ENCODE measurements around the gene MDM4.

Gene MDM4

DNA sequence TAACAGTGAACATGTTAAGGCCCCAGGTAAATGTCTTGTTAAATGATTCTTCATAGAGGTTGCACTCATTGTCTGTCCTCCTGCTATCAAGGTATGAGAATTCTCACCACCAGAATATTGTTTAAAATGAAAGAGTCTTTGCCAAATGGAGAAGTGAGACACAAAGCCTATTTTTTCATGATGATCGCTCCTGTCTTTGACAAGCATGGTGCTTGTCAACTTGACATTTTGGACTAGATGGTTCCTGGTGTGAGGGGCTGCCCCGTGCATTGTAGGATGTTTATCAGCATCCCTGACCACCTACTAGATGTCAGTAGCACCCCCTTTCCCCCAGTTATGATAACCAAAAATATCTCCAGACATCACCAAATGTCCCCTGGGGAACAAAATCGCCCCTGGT is 65.6 kb downstream of the MDM4 start:
- FAIRE-seq = no peak

DNA sequence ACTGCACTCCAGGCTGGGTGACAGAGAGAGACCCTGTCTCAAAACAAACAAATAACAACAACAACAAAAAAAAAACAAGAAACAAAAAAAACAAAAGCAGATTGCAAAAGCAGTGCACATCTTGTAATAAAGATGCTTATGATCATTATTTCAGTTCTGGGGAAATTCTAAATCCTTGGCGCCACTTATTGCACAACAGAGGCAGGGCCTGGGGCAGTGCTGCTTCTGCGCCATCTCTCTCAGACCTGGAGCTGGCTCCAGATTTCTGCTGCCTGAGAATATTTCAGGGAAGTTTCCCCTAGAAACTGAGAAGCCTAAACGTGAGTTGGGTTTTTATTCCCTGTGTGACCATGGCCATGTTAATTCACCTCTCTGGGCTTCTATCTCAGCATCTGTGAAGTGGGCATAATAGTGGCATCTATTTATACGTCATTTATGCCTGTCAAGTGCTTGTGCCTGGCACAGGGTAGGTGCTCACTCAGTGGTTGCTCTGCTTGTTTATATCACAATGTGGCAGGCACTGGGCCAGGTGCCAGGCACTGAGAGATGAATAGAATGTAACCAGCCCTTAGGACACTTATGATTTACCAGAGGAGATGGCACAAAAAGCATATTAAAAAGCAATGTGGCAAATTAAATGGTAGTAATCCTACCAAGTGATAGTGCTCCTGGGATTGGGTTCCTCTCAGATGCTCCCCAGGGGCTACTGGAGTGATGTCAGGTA is 67.9 kb downstream of the MDM4 start:
- no peak for FAIRE-seq

DNA sequence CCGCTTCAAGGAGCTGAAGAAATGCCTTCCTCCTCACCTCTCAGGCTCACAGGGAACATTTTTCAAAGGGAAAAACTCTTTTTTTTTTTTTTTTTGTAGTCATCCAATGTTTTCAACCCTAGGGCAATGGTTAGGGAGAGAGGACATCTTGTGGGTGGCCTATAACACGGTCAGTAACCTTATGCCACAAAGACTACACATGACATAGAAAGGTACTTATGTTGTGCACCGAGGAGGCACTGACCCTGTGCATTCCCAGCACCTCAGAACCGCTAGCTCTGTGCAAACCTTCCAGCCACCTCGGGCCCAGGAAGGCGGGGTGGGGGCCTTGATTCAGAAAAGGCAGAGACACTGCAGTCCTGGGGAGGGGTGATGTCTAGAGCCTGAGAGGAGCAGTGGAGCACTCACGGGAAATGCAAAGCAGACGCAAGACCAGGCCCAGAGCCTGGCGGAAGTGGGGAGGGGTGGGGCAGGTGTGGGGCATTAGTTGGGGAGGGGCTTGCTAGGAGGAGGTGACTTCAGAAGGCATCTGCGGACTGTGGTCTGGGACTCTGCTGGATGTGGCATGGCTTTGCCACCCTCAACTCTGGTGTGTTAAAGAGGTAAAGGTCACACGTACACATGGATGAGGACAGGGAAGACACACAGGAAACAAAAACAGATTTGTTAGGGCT is 68.6 kb downstream of the MDM4 start:
- no peak for FAIRE-seq

DNA sequence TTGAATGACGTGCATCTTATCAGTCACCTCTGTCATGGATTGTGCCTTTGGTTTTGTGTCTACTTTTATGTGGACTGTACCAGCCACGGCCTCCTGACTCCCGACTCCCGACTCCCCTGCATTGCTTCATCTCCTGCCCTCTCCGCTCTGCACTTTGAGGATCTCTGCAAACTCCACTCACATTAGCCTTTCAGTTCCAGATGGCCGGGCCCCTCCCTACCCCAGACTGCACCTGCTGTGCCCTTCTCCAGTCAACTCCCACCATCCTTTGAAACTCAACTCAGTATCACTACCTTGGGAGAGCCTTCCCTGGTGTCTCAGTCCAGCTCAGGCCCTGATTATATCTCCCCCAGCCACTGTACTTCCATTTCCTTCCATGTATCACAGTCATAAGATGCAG is 71.4 kb downstream of the MDM4 start:
- FAIRE-seq = no peak

DNA sequence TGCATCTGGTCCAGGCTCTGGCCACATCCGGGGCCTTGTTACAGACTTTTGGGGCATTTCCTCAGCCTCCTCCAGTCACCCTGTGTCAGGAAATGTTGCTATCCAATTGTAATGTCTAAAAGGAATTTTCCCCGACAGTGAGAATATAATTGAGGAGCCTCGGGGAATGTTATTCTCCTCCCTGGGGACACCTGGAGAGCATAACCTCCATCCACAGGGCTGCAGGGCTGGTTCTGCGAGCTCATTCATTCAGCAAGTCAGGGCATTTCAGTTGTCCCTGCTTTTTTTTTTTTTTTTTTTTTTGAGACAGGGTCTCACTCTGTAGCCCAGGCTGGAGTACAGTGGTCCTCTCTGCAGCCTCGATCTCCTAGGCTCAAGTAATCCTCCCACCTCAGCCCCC is 72.6 kb downstream of the MDM4 start:
- no peak for FAIRE-seq

DNA sequence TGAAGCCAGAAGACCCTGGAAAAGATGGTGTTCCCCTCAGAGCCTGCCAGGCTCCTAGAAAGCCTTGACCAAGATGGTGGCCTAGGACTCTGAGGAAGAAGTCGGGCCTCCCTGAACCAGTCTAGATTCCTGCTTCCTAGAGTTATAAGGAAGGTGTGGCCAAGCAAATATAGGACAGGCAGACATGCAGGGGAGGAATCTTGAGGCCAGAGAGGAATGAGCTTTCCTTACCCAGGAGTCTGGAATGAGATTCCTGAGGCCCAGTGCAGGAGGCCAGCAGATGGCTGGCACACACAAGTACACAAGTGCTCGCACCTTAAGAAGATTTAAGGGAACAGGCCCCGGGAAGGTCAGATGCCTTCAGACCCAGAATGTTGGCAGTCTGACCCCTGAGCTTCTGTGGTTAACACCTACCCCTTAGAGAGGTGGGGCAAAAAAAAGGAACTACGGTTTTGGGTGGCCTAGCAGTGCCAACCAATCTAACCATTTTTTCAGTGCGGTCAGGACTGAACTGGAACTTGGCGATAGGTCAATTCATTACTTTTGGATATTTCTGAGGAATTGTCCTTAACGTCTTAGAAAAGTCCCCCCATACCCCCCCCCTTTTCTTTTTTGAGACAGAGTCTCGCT is 73.3 kb downstream of the MDM4 start:
- FAIRE-seq = no peak

DNA sequence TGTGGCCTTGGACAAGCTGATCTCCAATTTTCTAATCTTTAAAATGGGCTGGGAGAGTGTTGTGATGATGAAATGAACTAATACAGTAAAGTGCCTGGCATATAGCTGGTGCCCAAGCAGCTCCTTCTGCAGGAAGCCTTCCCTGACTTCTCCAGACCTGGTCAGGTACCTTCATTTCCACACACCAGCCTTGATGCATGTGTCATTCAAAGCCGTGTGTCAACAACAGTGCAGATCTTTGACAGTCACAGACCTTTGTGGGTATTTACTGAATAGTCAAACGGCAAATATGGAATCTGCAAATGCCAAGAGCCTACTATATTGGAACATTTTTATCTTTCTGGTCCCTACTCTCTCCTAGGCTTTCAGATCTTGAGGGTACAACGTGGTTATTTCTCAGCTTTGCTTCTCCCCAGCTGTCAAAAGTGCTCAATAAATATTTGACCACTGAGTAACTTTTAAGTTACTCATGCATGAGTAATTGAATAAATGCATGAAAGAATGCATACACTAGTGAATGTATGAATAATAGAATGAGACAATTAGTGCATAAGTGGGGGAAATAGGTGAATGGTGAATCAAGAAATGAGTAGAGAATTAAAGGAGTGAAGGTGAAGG is 75.4 kb downstream of the MDM4 start:
- no peak for FAIRE-seq

DNA sequence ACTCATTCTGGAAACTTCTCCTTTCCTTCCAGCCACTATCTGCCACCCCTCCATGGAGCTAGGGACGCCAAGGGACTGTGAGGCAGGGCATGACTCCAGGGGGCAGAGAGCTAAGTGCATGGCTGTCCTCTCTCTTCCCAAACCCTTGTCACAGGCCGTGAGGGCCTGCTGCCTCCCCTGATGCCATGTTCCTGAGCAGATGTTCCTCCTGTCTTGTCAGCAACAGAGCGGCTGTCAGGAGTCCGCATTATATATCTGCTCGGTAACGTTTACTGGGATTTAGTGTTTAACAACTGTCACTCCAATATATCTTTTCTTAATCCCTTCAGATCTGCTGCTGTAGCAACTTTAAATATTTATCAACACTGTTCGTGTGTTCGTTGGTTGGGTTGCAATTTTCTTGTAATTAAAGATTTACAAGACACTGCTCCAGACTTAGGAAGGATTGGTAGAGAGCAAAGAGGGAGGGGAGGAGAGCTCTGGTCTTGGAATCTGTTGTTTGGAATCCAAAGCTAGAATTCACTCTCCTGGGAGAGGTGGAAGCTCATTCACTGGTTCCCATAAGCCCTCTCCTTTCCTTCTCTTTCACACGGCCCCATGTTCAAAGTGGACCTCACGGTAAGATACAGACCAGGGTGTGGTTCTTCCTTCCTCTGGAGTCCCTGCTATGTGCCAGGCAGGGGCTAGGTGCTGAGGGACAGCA is 76.2 kb downstream of the MDM4 start:
- FAIRE-seq = no peak

DNA sequence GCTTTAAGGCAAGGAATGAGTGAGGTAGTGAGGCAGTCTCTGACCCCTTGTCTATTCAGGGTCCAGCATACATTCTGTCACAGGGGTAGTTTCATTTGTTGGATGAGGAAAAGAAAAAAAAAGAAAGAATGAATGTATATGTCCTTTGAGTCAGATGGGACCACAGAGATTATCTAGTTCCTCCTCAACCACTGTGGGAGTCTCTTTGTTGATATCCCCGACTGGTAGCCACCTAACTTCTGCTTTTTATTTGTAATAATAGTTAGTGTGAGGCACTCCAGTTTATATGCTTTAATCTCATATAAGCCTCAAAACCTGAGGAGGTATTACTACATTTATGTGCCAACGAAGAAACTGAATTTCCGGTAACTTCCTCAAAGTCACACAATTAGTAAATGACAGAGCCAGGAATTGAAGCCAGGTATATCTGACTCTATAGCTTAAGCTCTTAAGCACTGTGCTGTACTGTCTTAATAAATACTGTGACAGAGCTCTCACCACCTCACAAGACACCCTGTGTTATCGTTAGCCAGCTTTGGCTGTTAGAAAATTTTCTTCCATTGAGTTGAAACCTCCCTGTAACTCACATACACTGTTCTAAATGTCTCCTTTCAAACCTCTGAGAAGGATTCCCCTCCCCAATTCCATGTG is 82.2 kb downstream of the MDM4 start:
- no peak for FAIRE-seq

DNA sequence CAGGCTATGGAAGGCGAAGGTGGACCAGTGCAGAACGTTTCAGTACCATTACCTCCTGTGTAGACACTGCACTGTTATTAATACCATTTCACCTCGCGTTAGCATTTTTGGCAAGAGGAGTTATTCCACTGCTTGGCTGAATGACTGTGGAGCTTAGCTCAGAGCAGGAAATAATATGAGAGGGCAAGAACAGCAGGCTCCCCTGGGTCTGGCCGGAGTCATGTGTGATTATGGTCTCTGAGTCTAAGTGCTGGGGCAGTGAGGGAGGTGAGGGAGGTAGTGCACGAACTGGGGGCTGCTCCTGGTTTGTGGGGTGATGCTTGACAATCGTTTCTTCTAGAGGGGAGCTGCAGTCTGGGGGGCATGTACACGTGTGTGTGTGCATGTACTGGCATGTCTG is 82.9 kb downstream of the MDM4 start:
- FAIRE-seq = no peak

DNA sequence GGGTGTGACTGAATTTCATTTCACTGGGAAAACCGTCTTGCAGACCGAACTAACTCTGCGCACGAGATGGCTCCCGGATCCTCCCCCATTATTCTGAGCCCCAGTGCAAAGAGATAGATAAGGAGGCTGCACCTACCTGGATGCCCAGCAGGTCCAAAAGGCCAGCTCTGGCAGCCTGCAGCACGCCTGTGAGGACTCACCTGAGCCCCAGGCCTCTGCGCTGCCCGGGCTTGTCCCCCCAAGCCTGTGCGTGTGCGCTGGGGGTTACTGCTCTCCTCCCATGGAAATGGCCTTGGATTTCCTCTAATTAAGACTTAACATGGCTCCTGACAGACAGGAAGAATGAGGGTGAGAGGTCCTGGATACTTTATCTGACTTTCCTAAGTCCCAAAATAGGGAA is 83.4 kb downstream of the MDM4 start:
- no peak for FAIRE-seq

DNA sequence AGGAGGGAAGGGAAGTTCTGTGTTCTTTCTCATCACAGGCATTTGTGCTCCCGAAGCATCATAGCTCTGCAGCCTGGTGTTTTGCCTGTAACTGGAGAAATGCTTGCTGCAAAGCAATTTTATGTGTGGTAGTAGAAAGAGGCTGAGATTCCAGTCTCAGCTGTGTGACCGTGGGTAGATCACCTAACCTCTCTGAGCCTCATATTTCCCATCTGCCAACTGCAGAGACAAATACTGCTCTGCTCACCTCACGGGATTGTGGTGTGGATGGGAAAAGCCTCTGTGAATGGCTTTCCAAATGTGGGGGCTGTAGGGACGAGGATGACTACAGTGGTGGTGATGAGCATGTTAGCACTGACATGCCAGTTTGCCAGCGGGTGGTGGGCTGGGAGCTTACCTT is 84.0 kb downstream of the MDM4 start:
- FAIRE-seq = no peak

DNA sequence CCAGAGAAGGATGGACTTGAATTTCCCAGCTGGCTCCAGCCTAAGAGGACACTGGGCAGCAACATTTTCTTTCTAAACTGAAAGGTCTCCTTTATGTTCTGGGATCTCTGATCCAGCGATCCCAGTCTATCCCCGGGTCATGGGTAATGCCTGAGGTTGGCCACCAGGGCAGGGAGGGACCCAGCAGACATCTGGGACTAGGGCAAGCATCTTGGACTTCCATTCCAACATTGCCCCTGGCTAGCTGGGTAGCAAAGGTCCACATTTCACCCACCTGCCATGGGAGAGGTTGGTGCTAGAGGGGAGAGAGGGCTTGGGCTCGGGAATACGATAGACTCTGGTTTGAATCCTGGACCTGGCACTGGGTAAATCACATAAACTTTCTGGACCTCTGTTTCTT is 84.8 kb downstream of the MDM4 start:
- FAIRE-seq = no peak

DNA sequence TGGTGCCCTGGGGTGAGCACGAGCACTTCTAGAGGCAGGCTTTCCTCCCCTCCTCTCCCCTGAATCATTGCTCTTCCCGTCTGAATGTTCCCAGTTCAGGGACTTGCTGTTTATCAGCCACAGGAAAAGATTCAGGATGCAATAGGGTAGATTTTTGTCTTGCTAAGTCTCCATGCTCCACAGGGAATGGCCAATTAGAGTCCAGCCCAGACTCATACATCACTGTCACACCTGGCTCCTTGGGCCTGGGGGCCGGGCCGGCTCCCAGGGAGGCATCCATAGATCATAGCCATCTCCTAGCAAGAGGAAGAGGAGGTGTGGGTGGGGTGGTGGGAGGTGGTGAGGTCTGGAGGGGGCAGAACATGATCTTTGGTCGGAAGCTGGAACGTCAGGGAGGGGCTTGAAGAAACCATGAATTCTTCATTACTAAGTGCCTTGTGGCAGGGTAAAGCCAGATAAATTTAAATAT is 85.9 kb downstream of the MDM4 start:
- no peak for FAIRE-seq

DNA sequence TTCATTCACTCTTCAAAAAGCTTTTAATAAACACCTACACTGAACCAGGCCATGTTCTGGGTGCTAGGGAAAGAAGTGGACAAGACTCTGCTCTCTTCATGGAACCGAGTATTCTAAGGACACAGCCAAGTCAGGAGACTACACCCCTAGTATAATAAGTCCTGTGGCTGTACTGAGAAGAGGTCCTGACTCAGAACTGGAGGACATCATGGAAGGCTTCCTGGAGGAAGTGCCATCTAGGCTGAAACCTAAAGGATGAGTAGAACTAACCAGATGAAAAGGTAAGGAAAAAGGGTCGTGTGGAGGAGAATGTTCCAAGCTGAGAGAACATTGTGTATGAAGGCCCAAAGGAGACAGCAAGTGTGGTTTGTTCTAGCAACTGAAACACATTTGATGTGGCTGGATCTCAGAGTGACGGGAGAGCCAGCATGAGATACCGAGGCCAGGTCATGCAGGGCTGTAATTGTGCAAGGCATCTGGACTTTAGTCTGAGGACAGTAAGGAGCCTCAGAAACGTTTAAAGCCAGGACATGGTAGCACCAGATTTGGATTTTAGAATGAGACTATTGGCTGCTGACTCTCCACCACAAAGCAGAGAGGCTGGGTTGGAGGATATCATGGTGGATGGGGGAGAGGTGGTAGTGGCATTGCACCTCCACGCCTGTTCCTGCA is 86.8 kb downstream of the MDM4 start:
- no peak for FAIRE-seq

DNA sequence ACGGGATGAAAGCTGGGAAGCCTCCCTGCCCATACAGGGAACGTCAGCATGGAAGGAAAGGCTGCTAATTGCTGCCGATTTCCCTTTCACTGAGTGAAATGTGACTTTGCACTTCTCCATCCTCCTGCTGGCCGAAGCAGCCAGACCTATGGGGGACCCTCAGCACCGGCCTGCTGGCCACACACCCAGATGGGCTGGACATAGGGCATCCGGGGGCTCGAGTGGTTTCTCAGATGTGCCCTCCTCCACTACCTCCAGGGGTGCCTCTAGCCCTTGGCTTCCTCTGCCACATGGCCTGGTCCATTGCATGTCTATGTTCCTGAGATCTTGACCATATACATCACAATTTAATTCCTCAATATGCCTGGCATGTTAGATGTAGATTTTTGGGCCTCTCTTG is 89.6 kb downstream of the MDM4 start:
- no peak for FAIRE-seq

All from TTC549 (cell line).